ENCODE measurements around the gene PCTP.

GRCh38 chr17:55758171-55758570 is 7.3 kb downstream of the PCTP start:
- no peak for TF ChIP-seq CTCF (conservative IDR thresholded peaks at IDR 0.05 in 1 of 2, IDR thresholded peaks at IDR 0.05 in 1 of 2; ENCODE audit: extremely low read depth in 1 of 2, insufficient read depth in 1 of 2, low read depth in 1 of 2, low read length in 2 of 2)
- no peak for TF ChIP-seq EZH2 (IDR thresholded peaks at IDR 0.05; ENCODE audit: borderline replicate concordance, low read length)

Measured in mammary epithelial cell (primary cell).